DMS 273 (cell line): ENCODE results near the gene SSUH2.

ENCODE experiments used
- DNase-seq: peaks from one replicate; lab custom pipeline; 2025; ENCODE audit not compliant: unreplicated experiment; lab: John Stamatoyannopoulos, UW

SSUH2 gene

GRCh38 chr3:8619548-8619947, 25.1 kb downstream of the SSUH2 start:
- DNase-seq = no peak

- no peak for DNase-seq
These were observed 25.6 kb downstream of the SSUH2 start for GRCh38 chr3:8618950-8619349.

GRCh38 chr3:8617921-8618320, 26.7 kb downstream of the SSUH2 start:
- no peak for DNase-seq

- no peak for DNase-seq
These were observed 33.6 kb downstream of the SSUH2 start for GRCh38 chr3:8610951-8611350.

- no peak for DNase-seq
These were observed 35.7 kb downstream of the SSUH2 start for GRCh38 chr3:8608791-8609467.

- no peak for DNase-seq
These were observed 36.4 kb downstream of the SSUH2 start for GRCh38 chr3:8608041-8608790.

GRCh38 chr3:8607234-8608040, 37.2 kb downstream of the SSUH2 start:
- peak; percentile 50 for DNase-seq

- DNase-seq = no peak
These were observed 37.8 kb downstream of the SSUH2 start for GRCh38 chr3:8606701-8607231.

GRCh38 chr3:8604988-8605387, 39.6 kb downstream of the SSUH2 start:
- DNase-seq = no peak

GRCh38 chr3:8604006-8604405, 40.6 kb downstream of the SSUH2 start:
- DNase-seq = no peak

GRCh38 chr3:8603115-8603710, 41.4 kb downstream of the SSUH2 start:
- DNase-seq = peak; percentile 65

- DNase-seq = no peak
These were observed 44.1 kb downstream of the SSUH2 start for GRCh38 chr3:8600457-8600856.

GRCh38 chr3:8599146-8599545, 45.5 kb downstream of the SSUH2 start:
- no peak for DNase-seq

- no peak for DNase-seq
These were observed 47.3 kb downstream of the SSUH2 start for GRCh38 chr3:8597219-8597853.

- peak; percentile 47 for DNase-seq
These were observed 48.0 kb downstream of the SSUH2 start for GRCh38 chr3:8596321-8597218.

- DNase-seq = peak; percentile 57
These were observed 48.9 kb downstream of the SSUH2 start for GRCh38 chr3:8595695-8596115.

- DNase-seq = no peak
These were observed 49.3 kb downstream of the SSUH2 start for GRCh38 chr3:8595252-8595651.

GRCh38 chr3:8593021-8593827, 51.4 kb downstream of the SSUH2 start:
- peak; percentile 50 for DNase-seq
